PC-3 (cell line): ENCODE measurements around the gene GABRA4. TPM values are rescaled to one million over a fixed set of nuclear protein-coding genes. Genes with fewer than 3 reads are reported as not detected.

Source experiments
- ATAC-seq: fragments of 200-7000 bp; cut with Tn5 transposase; 2 replicates; pipeline ENCODE4 v1.9.1; 2020; ENCODE audit warnings: mild to moderate bottlenecking, moderate library complexity
- BruUV-seq: library from RNA; stranded (reverse); fragments of 400-500 nt; replicated peaks from 2 replicates; lab custom pipeline; 2021; lab: Mats Ljungman, UMichigan
- CTCF ChIA-PET: fragments of 300-600 bp; sonication (Branson Sonifier 250); formaldehyde crosslinking; loops from one replicate; lab custom pipeline; 2022; ENCODE audit warnings: antibody characterized with exemption; lab: Charles Lee
- POLR2A ChIA-PET: fragments of 300-600 bp; sonication (Branson Sonifier 250); formaldehyde crosslinking; loops from one replicate; lab custom pipeline; 2022; ENCODE audit warnings: antibody characterized with exemption; ENCODE audit not compliant: unreplicated experiment; lab: Charles Lee
- DNase-seq: peaks from one replicate; pipeline ENCODE4 v3.0.0-alpha.2; 2015
- H2AFZ ChIP-seq: fragments of 300-600 bp; sonication (generic); 2 replicates; pipeline ENCODE4 v1.6.0; 2016; ENCODE audit warnings: antibody characterized with exemption, low read length
- H3F3A ChIP-seq: fragments of 300-600 bp; sonication (generic); one replicate; pipeline ENCODE4 v1.6.0; 2017; ENCODE audit warnings: antibody characterized with exemption, low read length, control low read depth, mild to moderate bottlenecking; ENCODE audit not compliant: unreplicated experiment
- H3K27ac ChIP-seq: fragments of 300-600 bp; sonication (generic); 2 replicates; pipeline ENCODE4 v1.5.1; 2016; ENCODE audit warnings: mild to moderate bottlenecking, low read length
- H3K27me3 ChIP-seq: fragments of 300-600 bp; sonication (generic); 2 replicates; pipeline ENCODE4 v1.6.1; 2016; ENCODE audit warnings: low read length, mixed read lengths
- H3K36me3 ChIP-seq: fragments of 300-600 bp; sonication (generic); 2 replicates; pipeline ENCODE4 v1.6.1; 2016; ENCODE audit warnings: low read depth, mixed run types, low read length, mixed read lengths
- H3K4me1 ChIP-seq: fragments of 300-600 bp; sonication (generic); 2 replicates; pipeline ENCODE4 v1.5.1; 2016; ENCODE audit warnings: low read length; ENCODE audit not compliant: insufficient read depth
- H3K4me2 ChIP-seq: fragments of 300-600 bp; sonication (generic); 2 replicates; pipeline ENCODE4 v1.6.0; 2016; ENCODE audit warnings: low read length
- H3K4me3 ChIP-seq: fragments of 300-600 bp; sonication (generic); 2 replicates; pipeline ENCODE4 v1.5.1; 2016; ENCODE audit warnings: mild to moderate bottlenecking, low read length, mixed read lengths
- H3K79me2 ChIP-seq: fragments of 300-600 bp; sonication (generic); 2 replicates; pipeline ENCODE4 v1.6.1; 2017; ENCODE audit warnings: low read length, mixed read lengths
- H3K9ac ChIP-seq: fragments of 300-600 bp; sonication (generic); 2 replicates; pipeline ENCODE4 v1.6.0; 2016; ENCODE audit warnings: mild to moderate bottlenecking, low read length
- H3K9me2 ChIP-seq: fragments of 300-600 bp; sonication (generic); replicated peaks from 2 replicates; pipeline ENCODE4 v1.6.1; 2016; ENCODE audit warnings: mixed run types, low read length, mixed read lengths
- H3K9me3 ChIP-seq: fragments of 300-600 bp; sonication (generic); 2 replicates; pipeline ENCODE4 v1.6.1; 2016; ENCODE audit warnings: low read length, mixed read lengths
- H4K20me1 ChIP-seq: fragments of 300-600 bp; sonication (generic); 2 replicates; pipeline ENCODE4 v1.6.1; 2016; ENCODE audit warnings: low read length, mixed read lengths
- CTCF ChIP-seq: fragments of 300-600 bp; sonication (generic); conservative IDR thresholded peaks from 2 replicates; pipeline ENCODE4 v1.5.1; 2017; ENCODE audit warnings: antibody characterized with exemption, low read depth, mild to moderate bottlenecking, low read length
- EZH2 ChIP-seq: fragments of 300-600 bp; sonication (generic); IDR thresholded peaks from one replicate; pipeline ENCODE4 v1.6.1; 2017; ENCODE audit warnings: antibody characterized with exemption, mild to moderate bottlenecking, low read length; ENCODE audit not compliant: unreplicated experiment
- EZH2phosphoT487 ChIP-seq: fragments of 300-600 bp; sonication (generic); IDR thresholded peaks from 2 replicates; pipeline ENCODE4 v1.6.1; 2018; ENCODE audit warnings: mild to moderate bottlenecking, antibody characterized with exemption, low read length, borderline replicate concordance
- intact Hi-C: fragments of 100-400 bp; cut with micrococcal nuclease; formaldehyde crosslinking; loops from 2 replicates; pipeline ENCODE4 v1.9.0; 2023
- total RNA-seq: library from RNA; depleted of rRNA; stranded (reverse); fragments of >200 nt; gene quantifications from 2 replicates; pipeline ENCODE4 v1.2.3, GENCODE V29; 2014

GABRA4 gene
- total RNA-seq, 1 experiment from 2014 or later = not detected

GRCh38 chr4:46909078-46909477 is 84.3 kb downstream of the GABRA4 start, which contains the start of gene COX7B2:
Gene COX7B2 (minus strand): TSS chr4:46909245. CDS start chr4:46735192, 174,053 bp downstream.
- CTCF ChIA-PET = no interaction called here
- ATAC-seq = no peak
- TF ChIP-seq EZH2 (no peak), EZH2phosphoT487 (no peak), CTCF (no peak)

GRCh38 chr4:46908148-46908547 is 85.2 kb downstream of the GABRA4 start:
- TF ChIP-seq EZH2 (no peak), EZH2phosphoT487 (no peak), CTCF (no peak)
- no peaks in the 10 kb centered on the region for H3K36me3 ChIP-seq
- H3K9ac ChIP-seq = no peak overlapping the region
- no peaks in the 10 kb centered on the region for H3K27me3 ChIP-seq
- H3K4me3 ChIP-seq = no peak overlapping the region
- CTCF ChIA-PET = no interaction called here
- POLR2A ChIA-PET = no interaction called here
- intact Hi-C loops = no loop called here
- H3K4me1 ChIP-seq = no peaks in the 10 kb centered on the region
- H3K9me2 ChIP-seq = no peaks in the 10 kb centered on the region
- H3K9me3 ChIP-seq = no peaks in the 10 kb centered on the region
- H3K79me2 ChIP-seq = no peaks in the 10 kb centered on the region
- no peak overlapping the region for H2AFZ ChIP-seq
- no peaks in the 10 kb centered on the region for H4K20me1 ChIP-seq
- DNase-seq (no peak), ATAC-seq (no peak)
- BruUV-seq = no TSS peak
- no peaks in the 10 kb centered on the region for H3F3A ChIP-seq
- no peak overlapping the region for H3K4me2 ChIP-seq
- H3K27ac ChIP-seq = no peak overlapping the region

More at GRCh38 chr4:46909078-46909477, 84.3 kb downstream of the GABRA4 start, which contains the start of gene COX7B2:
- H3F3A ChIP-seq = no peaks in the 10 kb centered on the region
- H3K4me1 ChIP-seq = no peaks in the 10 kb centered on the region
- no peak within 1 kb of the TSS for H3K27ac ChIP-seq
- H3K79me2 ChIP-seq = no peaks in the 10 kb centered on the region
- no peaks in the 10 kb centered on the region for H4K20me1 ChIP-seq
- H3K9me2 ChIP-seq = no peaks in the 10 kb centered on the region
- BruUV-seq = no TSS peak
- POLR2A ChIA-PET = no interaction called here
- intact Hi-C loops = no loop called here
- no peak within 1 kb of the TSS for H3K4me2 ChIP-seq
- H2AFZ ChIP-seq = no peak within 1 kb of the TSS
- DNase-seq = peak; percentile 11
- no peak within 1 kb of the TSS for H3K9ac ChIP-seq
- no peaks in the 10 kb centered on the region for H3K36me3 ChIP-seq
- H3K4me3 ChIP-seq = no peak within 1 kb of the TSS
- no peaks in the 10 kb centered on the region for H3K9me3 ChIP-seq
- H3K27me3 ChIP-seq = no peaks in the 10 kb centered on the region

GRCh38 chr4:46900082-46900481 is 93.3 kb downstream of the GABRA4 start:
- CTCF ChIA-PET = no interaction called here
- DNase-seq = no peak
- TF ChIP-seq EZH2phosphoT487 (no peak), EZH2 (no peak), CTCF (no peak)
- POLR2A ChIA-PET = no interaction called here
- H3K9me3 ChIP-seq = no peaks in the 10 kb centered on the region
- no peak overlapping the region for H2AFZ ChIP-seq
- no peak overlapping the region for H3K4me3 ChIP-seq
- H3K4me1 ChIP-seq = no peaks in the 10 kb centered on the region
- no peak overlapping the region for H3K9ac ChIP-seq
- H4K20me1 ChIP-seq = no peaks in the 10 kb centered on the region
- H3K36me3 ChIP-seq = no peaks in the 10 kb centered on the region
- no peak overlapping the region for H3K27ac ChIP-seq
- no peak for ATAC-seq
- H3F3A ChIP-seq = no peaks in the 10 kb centered on the region
- no peak overlapping the region for H3K4me2 ChIP-seq
- no peaks in the 10 kb centered on the region for H3K79me2 ChIP-seq
- intact Hi-C loops = no loop called here
- no TSS peak for BruUV-seq
- H3K9me2 ChIP-seq = no peaks in the 10 kb centered on the region
- no peaks in the 10 kb centered on the region for H3K27me3 ChIP-seq
